Embryonic facial prominence (tissue), 1 donor: ENCODE measurements around the gene SNX12.
"Not testable (repeated sequence)": the region's sequence is repeated elsewhere in the genome, so short reads cannot be mapped to it uniquely, and the experiment has no call there.

Experiments
- DNase-seq: peaks from one replicate; pipeline ENCODE4 v3.0.0-alpha.2; 2016; ENCODE audit errors: extremely low spot score

Gene SNX12

DNA sequence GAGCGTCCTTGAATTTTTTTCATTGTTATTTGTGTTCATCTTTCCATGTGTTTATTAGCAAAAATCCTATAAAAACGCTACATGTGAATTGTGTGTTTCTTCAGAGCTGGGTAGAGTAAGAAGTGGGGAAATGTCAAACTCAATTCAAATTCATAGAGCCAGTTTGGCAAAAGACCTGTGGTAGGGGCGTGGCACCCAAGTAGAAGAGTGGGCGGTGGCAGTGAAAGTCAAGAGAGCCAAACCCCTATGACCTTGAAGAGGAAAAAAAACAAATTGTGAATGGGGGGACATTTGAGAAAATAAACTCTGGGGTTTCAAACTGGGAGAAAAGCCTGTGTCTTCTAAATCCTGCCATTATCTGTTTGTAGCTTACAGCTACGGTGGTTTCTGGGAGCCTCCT lies 23.1 kb upstream of the SNX12 start:
- no peak for DNase-seq

DNA sequence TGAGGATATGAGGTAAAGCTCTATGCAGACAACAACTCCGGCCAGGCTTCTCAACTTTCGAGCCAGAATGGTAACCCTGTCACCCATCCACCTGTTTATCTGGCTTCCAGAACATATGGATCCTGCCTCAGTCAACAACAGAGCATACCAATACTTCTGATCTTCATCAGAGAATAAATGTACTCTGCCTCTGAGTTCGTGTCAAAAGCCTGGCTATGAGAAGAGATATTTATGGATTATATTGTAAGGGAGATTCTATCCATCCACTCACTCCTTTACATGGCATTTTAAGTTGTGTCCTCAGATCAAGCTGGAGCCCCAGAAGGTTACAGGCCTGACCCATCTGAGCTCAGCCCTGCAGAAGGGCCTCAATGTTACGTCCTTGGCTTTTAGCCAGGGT lies 17.8 kb upstream of the SNX12 start:
- no peak for DNase-seq

DNA sequence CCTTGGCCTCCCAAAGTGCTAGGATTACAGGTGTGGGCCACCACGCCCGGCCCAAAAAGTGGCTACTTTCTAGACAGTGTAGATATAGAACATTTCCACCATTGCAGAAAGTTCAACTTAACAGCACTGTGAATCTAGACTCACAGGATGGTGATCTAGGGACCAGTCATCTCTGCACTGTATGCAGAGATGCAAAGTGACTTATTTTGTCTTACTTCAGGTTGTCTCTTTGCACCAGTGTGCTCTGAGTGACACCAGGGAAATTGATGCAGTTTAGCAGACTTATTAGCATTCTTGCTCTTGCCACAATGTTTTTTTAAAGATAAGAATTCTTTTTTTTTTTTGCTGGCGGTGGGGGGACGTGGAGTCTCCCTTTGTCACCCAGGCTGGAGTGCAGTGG lies 14.7 kb upstream of the SNX12 start:
- no peak for DNase-seq

DNA sequence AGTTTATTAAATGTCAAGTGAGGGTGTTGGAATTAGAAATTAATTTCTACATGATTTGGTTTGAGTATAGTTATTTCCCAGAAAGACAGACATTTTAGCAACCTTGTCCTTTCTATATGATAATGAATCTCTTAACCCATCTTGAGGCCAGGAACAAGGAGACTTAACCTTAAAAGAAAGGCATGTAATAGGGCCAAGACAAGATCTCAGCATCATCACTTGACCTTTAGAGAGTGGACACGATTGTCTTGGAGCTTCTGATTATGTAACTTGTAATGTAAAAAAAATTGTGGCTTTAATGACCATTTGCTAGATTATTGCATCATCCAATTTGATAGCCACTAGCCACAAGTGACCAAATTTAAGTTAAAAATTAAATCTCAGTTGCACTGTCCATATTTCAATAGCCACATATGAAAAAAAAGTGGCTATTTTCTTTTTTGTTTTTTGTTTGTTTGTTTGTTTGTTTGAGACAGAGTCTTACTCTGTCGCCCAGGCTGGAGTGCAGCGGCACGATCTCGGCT lies 14.1 kb upstream of the SNX12 start:
- DNase-seq, result no peak

DNA sequence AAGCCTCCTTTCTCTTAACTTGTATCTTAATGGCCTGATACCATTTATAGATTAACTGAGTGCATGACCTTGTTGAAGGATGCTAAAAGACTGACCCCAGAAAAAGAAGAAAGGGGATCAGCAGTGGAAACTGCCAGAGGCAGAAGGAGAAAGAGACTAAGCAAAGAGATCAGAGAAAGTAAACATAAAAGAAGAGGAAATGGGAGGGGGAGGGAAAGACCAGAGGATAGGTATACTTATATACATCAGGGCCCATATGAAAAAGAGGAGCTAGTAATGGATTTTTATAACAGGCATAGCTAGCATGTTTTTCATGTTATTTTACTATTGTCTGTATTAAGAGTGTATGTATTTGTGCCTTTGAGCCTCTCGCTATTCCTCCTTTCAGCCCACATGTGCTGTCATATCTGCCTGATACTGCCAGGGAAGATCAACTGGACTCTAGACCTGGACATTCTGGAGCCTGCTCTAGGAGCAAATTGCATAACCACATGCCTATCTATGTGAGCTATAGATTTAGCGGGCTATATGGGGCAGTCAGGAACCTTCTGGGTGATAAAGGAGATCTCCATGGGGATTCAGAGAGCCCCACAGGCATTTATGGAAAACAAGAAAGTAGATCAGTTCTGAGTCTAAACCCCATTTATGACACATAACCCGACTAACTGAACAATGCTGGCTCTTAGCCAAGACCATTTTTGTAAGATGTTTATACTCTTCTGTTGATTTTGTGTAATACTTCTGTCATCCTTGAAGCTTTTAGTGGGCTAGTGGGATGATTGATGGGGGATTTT lies 13.4 kb upstream of the SNX12 start:
- no peak for DNase-seq

DNA sequence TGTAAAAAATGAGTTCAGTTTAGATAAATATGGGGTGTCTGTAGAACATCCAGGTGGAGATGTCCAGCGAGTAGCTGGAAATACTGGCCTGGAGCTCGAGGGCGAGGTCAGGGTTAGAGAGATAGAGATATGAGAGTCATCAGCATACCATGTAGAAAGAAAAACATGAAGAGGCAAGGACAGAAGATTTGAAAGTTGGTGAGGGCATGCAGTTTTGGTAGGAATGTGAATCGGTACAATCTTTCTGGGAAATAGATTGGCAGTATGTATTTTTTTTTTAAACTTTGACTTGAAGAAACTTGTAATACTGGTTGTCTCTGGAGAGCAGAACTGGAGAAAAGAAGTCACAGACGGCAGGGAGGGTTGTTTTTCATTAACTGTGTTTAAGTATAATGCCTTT lies 2.4 kb upstream of the SNX12 start:
- DNase-seq, result no peak

DNA sequence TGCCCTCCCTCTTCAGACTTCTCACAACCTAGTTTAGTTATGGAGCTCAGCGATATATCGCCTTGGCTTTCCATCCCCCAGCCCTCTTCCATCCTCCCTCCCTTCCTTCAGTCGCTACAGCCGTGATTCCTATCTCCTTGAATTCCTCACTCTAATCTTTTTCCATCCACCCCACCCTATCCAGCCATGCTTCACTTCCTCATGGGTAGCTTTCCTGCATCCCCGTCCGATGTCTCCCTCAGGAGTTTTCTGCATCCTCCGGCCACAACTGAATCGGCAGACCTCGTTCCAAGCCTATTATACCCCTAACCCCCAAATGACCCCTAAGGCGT lies 456 bp downstream of the SNX12 start:
- no peak for DNase-seq

DNA sequence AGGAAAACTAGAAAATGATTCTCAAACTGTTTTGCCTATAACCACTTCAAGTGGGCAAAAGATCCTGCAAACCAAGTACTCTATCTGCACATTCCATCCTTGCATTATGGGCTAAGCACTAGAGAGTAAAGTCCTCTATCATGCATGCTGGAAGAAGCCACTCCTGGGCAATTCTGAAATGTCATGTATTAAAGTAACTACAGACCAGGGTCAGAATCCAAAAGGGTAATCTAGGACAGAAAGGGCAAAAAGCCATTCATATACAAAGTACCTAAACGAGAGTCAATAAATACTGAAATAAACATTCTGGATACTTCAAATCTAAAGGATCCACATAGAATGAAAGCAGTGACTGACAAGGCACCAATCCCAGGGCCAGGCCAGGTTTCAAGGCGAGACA lies 1.0 kb downstream of the SNX12 start:
- DNase-seq, result no peak

DNA sequence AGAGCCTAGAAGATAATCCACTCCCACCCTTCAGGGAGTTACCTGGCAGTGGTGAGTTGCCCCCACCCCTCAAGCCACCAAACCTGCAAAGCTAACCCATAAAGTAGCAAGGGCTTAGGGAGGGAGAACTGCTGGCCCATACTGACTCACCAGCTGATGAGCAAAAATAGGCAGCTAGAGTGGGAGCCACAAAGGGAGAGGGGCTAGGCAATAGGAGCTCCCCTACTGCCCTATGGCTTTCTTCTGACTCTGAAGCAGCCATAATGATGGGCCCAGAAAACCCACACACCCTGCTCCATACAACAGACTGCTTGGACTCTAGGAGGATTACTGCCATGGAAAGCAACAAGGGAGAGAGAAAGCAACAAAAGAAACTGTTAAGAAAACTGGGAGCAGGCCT lies 8.0 kb downstream of the SNX12 start:
- no peak for DNase-seq

DNA sequence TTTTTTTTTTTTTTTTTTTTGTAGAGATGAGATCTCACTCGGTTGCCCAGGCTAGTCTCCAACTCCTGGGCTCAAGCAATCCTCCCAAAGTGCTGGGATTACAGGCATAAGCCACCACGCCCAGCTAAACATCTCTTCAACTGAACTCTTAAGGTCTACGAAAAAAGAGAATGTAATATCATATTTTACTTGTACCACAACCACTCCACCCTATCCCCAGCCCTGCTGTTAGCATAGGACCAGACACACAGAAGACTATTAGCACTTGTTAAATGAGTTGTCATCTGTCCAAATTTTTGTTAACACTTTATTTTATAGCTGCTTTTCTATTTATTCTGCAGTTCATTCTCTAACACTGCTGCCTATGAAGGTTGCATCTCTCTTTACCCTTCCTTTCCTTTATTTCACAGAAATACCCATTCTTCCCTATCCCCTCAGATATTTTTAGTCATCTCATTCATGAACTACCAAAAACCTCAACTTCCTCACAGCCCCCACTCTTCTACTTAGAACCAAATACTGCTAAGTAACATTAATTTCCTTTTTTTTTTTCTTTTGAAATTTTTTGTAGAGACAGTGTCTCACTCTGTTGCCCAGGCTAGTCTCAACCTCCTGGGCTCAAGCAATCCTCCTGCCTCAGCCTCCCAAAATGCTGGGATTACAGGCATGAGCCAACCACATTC lies 10.1 kb downstream of the SNX12 start:
- no peak for DNase-seq

DNA sequence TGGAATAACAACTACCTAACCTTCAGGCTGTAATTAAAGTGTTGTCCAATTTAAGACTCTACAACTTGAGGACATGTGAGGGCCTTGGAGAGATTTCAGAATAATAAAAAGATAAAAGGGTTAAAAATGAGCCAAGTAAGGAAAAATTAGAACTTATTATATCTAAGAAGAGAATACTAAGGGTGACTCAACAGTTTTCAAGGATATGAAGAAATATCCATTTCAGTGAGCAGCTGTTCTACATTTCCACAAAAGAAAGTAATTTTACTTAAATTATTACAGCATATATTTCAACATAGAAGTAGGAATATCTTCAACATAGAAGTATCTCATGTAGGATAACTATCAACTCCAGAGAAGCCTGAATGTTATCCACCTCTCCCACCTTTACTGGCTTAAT lies 11.3 kb downstream of the SNX12 start:
- no peak for DNase-seq

DNA sequence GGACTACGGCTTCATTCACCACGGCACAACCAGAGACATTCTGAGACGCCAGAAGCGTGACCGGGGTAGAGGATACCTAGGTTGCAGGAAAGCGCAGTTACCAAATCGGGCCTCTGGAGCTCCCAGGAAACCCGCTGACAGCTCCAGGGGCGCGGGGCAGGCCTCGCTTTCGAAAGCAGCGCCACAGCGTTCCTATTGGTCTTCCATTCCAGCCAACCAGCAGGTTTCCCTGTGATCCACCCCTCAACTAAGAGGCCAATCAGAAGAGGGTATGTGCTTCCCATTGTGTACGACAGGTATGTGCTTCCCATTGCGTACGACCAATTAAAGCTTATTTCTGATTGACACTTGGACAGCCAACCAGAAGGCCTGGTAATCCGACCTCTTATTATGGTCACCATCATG lies 14.9 kb downstream of the SNX12 start:
- no peak for DNase-seq

DNA sequence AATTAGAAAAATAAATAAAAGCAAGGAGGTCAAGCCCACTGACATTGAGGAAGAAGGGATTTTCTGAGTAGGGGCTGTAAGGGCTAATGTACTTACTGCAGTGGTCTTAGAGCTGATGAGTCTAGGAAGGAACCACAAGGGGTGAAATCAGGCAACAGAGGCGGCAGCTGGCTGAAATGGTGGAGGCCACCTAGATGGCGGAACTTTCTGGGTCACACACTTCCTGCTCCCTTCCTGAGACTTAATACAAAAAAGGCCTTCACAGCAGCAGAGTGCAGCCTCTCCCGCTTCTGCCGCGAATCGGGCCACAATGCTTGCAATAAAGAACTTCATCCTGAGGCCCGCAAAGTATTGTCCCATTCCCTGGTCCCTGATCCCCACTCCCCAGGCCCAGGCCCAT lies 15.4 kb downstream of the SNX12 start:
- no peak for DNase-seq

DNA sequence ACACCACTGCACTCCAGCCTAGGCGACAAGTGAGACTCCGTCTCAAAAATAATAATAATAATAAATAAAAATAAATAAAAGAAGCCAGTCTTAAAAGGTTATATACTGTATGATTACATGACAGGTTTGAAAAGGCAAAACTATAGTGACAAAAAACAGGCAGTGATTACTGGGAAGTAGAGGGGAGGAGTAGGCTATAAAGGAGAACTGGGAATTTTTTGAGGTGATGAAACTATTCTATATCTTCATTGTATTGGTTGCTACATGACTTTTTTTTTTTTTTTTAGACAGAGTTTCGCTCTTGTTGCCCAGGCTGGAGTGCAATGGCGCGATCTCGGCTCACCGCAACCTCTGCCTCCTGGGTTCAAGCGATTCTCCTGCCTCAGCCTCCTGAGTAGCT lies 20.2 kb downstream of the SNX12 start:
- DNase-seq, result not testable (repeated sequence)

DNA sequence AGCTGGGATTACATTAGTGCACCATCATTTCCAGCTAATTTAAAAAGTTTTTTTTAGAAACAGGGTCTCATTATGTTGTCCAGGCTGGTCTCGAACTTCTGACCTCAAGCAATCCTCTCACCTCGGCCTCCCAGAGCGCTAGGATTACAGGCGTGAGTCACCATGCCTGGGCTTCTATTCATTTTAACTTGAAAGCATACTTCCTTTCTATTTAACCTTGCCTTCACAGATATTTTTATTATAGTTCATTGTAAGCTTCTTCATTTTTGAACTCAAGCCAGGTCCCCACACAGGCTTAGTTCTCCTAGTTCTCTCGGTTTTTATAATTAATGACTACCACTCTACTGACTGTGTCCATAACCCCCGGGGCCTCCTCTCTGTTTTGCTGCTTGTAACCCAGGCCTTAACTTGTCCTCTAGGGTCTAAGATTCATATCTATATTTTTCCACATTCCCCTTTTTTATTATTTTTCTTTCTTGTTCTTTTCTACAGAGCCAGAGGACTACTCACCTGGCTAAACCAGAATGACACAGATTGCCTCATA lies 50.7 kb downstream of the SNX12 start:
- no peak for DNase-seq
